Thoracic aorta (tissue), 2 donors: ENCODE results near the gene SLC6A5. TPM values are rescaled to one million over a fixed set of nuclear protein-coding genes. Genes with fewer than 3 reads are reported as not detected.

ENCODE experiments used
- ATAC-seq: fragments of 150-250 bp; one replicate; pipeline ENCODE4 v1.8.0; 2017; ENCODE audit warnings: low read depth; ENCODE audit not compliant: insufficient number of reproducible peaks, low FRiP score
- DNase-seq: peaks from one replicate; pipeline ENCODE4 v3.0.0-alpha.2; 2020; ENCODE audit warnings: low spot score
- H3K27ac ChIP-seq, 2 donors: fragments of 200-600 bp; sonication (generic); 1 replicate in 1 of 2; 2 replicates in 1 of 2; pipeline ENCODE4 v1.5.1; 2016; ENCODE audit warnings: mild to moderate bottlenecking in 2 of 2, moderate library complexity in 2 of 2
- H3K27me3 ChIP-seq: fragments of 200-600 bp; sonication (generic); replicated peaks from 2 replicates; pipeline ENCODE4 v1.6.0; 2016; ENCODE audit warnings: mild to moderate bottlenecking; ENCODE audit not compliant: insufficient read depth
- H3K36me3 ChIP-seq: fragments of 200-600 bp; sonication (generic); one replicate; pipeline ENCODE4 v1.5.1; 2016
- H3K4me1 ChIP-seq, 2 donors: fragments of 200-600 bp; sonication (generic); 1 replicate in 1 of 2; 2 replicates in 1 of 2; pipeline versions ENCODE4 v1.5.1 to v1.6.0; 2016; ENCODE audit warnings: low read depth in 2 of 2, mild to moderate bottlenecking in 1 of 2; ENCODE audit not compliant: control insufficient read depth in 1 of 2
- H3K4me3 ChIP-seq: fragments of 200-600 bp; sonication (generic); 2 replicates; pipeline ENCODE4 v1.5.1; 2016; ENCODE audit warnings: mild to moderate bottlenecking
- H3K9me3 ChIP-seq: fragments of 200-600 bp; sonication (generic); 2 replicates; pipeline ENCODE4 v1.5.1; 2016
- CTCF ChIP-seq: fragments of 200-600 bp; sonication (generic); IDR thresholded peaks from one replicate; pipeline ENCODE4 v1.5.1; 2019; ENCODE audit warnings: antibody characterized with exemption
- total RNA-seq, 2 donors: library from RNA; depleted of rRNA; stranded (reverse); fragments of >200 nt; gene quantifications; one replicate each; pipeline versions ENCODE4 v1.1.0 to v1.2.3, GENCODE V29; 2016

The SLC6A5 gene
- total RNA-seq, 2 donors from 2014 or later = not detected

GRCh38 chr11:20597154-20597679 is 2.2 kb upstream of the SLC6A5 start:
- H3K27ac ChIP-seq = no peak overlapping the region
- peaks cover 0 to 10% of the 10 kb centered on the region in 2 donors for H3K4me1 ChIP-seq
- no peaks in the 10 kb centered on the region for H3K36me3 ChIP-seq
- TF ChIP-seq CTCF = no peak
- peaks cover 12% of the 10 kb centered on the region for H3K27me3 ChIP-seq
- peak overlapping the region; percentile 32 for H3K4me3 ChIP-seq
- H3K9me3 ChIP-seq = no peaks in the 10 kb centered on the region
- no peak for ATAC-seq
- DNase-seq = no peak

GRCh38 chr11:20597680-20598484 is 1.5 kb upstream of the SLC6A5 start:
- H3K9me3 ChIP-seq = no peaks in the 10 kb centered on the region
- H3K4me1 ChIP-seq = peaks cover 0 to 10% of the 10 kb centered on the region in 2 donors
- H3K36me3 ChIP-seq = no peaks in the 10 kb centered on the region
- peaks cover 12% of the 10 kb centered on the region for H3K27me3 ChIP-seq
- ATAC-seq (no peak), DNase-seq (no peak)
- no peak for TF ChIP-seq CTCF
- no peak overlapping the region for H3K27ac ChIP-seq
- H3K4me3 ChIP-seq = no peak overlapping the region

GRCh38 chr11:20598492-20598891 is 916 bp upstream of the SLC6A5 start:
- Histone ChIP-seq H3K27me3 (peaks cover 13% of the 10 kb centered on the region), H3K4me1 (peaks cover 0 to 10% of the 10 kb centered on the region in 2 donors), H3K27ac (no peak overlapping the region), H3K36me3 (no peaks in the 10 kb centered on the region), H3K4me3 (no peak overlapping the region), H3K9me3 (no peaks in the 10 kb centered on the region)
- TF ChIP-seq CTCF = no peak
- DNase-seq (no peak), ATAC-seq (no peak)

- TF ChIP-seq CTCF = no peak
- no peaks in the 10 kb centered on the region for H3K9me3 ChIP-seq
- no peak overlapping the region for H3K4me3 ChIP-seq
- H3K27me3 ChIP-seq = peaks cover 20% of the 10 kb centered on the region
- peaks cover 0 to 10% of the 10 kb centered on the region in 2 donors for H3K4me1 ChIP-seq
- H3K27ac ChIP-seq = no peak overlapping the region
- ATAC-seq = no peak
- H3K36me3 ChIP-seq = no peaks in the 10 kb centered on the region
- no peak for DNase-seq
Measured at GRCh38 chr11:20600020-20600346, 575 bp downstream of the SLC6A5 start.

GRCh38 chr11:20600551-20600950 is 1.1 kb downstream of the SLC6A5 start:
- DNase-seq (no peak), ATAC-seq (no peak)
- TF ChIP-seq CTCF = no peak
- H3K27me3 ChIP-seq = peaks cover 25% of the 10 kb centered on the region
- no peaks in the 10 kb centered on the region for H3K9me3 ChIP-seq
- no peak overlapping the region for H3K4me3 ChIP-seq
- H3K36me3 ChIP-seq = no peaks in the 10 kb centered on the region
- H3K27ac ChIP-seq = no peak overlapping the region
- H3K4me1 ChIP-seq = peaks cover 0 to 10% of the 10 kb centered on the region in 2 donors
